H1 (cell line): ENCODE data around the gene SLC38A1. TPM values are rescaled to one million over a fixed set of nuclear protein-coding genes. Genes with fewer than 3 reads are reported as not detected.

Source experiments
- PHF8 ChIP-seq: fragments of 200-600 bp; sonication (generic); conservative IDR thresholded peaks from 2 replicates; pipeline ENCODE4 v1.7.1; 2012; ENCODE audit warnings: low read depth, mild to moderate bottlenecking, inconsistent platforms, low read length, moderate library complexity
- USF2 ChIP-seq: IDR thresholded peaks from 2 replicates; pipeline ENCODE4 v1.6.1; 2011; ENCODE audit warnings: low read length, improper control_type of control experiment
- polyA plus RNA-seq, 7 experiments: library from polyadenylated mRNA; depleted of rRNA in 3 of 7; stranded (reverse) in 5 of 7; unstranded in 2 of 7; fragments of >200 nt in 5 of 7; fragments of 200-250 nt in 2 of 7; gene quantifications; 1 replicate in 5 of 7; 2 replicates in 1 of 7; 4 replicates in 1 of 7; pipeline versions ENCODE4 v1.2.1 to v1.2.3, GENCODE V29; 2011 to 2013; ENCODE audit warnings: missing spikeins in 2 of 7, mixed read lengths in 2 of 7
- total RNA-seq: library from RNA; stranded (reverse); fragmentation: NEBNext Ultra II Directional; extraction: Animal tissue kit (Norgen Biotek cat#: 25700); gene quantifications from 2 replicates; pipeline ENCODE4 v1.2.1, GENCODE V29; 2021

Gene SLC38A1
- total and polyA plus RNA-seq, 2 of the 8 experiments (the other 6 are each of a cell fraction or from before 2014, with no cell fraction given), result 83.4 to 242 TPM

- no peak for TF ChIP-seq USF2
- no peak for TF ChIP-seq PHF8
Measured at GRCh38 chr12:46160981-46161690, 107.7 kb downstream of the SLC38A1 start (continued).
